COLO668 (cell line): ENCODE measurements around the gene MTUS2.

ENCODE experiments used
- DNase-seq: peaks from one replicate; lab custom pipeline; 2025; ENCODE audit not compliant: unreplicated experiment; lab: John Stamatoyannopoulos, UW

Gene MTUS2

DNA sequence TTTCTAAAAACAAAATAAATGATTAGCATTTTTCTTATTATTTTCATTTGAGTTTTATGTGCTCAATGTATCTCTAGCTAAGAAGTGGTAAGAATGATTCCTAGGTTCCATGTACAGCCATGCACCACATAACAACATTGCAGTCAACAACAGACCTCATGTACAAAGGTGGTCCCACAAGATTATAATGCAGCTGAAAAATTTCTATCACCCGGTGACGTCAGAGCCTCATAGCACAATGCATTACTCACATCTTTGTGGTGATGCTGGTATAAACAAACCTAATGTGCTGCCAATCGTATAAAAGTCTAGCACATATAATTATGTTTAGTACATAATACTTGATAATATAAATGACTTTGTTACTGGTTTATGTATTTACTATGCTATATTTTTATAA is 654.9 kb downstream of the MTUS2 start:
- no peak for DNase-seq

DNA sequence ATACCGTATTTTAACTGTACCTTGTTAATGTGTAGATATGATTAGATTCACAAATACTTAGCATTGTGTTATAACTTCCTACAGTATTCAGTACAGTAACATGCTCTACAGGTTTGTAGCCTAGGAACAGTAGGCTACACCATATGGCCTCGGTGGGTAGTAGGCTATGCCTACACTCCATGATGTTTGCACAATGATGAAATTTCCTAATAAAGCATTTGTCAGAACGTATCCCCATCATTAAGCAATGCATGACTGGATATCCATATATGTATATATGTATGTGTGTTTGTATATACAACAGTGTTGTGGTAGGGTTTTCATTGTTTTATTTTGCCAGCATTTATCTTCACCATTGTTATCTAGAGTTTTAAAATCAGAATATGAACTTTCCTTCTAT is 655.9 kb downstream of the MTUS2 start:
- DNase-seq = no peak

DNA sequence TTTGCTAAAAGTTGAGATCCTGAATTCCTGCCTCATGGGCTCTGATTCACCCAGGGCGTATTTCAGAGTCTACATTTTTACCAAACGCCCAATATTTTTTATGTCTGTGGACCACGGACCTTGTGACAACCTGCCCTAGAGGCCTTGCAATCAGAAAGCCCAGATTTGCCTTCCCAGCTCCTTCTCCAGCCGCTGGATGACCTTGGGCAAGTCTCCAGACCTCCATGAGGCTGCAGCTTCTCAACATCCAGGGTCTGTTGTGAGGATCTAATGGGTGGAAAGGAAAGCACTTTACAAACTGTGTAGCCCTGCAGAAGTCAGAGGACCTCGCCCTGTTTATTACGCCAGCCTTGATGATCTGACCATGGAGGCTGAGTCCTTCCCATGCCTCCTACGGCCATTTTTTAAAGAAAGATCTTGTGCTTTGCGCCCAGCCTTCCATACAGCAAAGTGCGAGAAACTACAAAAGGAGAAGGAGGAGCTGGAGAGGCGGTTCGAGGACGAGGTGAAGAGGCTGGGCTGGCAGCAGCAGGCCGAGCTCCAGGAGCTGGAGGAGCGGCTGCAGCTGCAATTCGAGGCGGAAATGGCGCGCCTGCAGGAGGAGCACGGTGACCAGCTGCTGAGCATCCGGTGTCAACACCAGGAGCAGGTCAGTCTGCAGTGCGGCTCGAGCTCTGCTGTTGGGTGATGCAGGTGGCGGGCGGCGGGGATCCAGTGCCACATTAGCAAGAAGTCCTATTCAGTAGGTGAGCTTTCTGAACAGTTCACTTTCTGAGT is 659.8 kb downstream of the MTUS2 start:
- peak; percentile 75 for DNase-seq

DNA sequence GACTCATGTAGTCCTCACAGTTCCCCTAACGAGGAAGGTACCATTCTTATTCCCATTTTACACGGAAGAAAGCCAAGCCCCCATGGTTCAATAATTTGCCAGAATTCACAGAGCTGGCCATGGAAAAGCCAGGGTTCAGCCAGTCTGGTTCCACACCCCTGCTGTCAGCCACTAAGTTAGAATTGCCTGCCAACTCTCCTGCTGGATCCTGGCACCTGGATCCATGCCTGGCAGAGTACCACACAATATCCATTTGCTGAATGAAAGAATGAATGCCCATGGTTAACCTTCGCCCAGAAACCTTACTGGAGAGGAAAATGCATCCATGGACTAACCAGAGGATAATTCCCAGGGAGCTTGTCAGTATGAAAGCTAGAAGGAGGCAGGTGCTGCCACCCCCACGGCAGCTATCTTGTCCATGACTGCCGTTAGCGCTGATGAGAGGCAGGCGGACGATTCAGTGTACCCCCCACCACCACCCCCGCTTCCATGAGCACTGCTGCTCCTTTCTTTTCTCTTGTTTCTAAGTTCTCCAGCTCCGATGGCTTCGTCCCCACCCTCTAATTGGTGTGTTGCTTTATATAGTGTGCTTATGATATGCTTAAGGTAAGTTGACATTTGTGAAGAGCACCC is 660.9 kb downstream of the MTUS2 start:
- no peak for DNase-seq

DNA sequence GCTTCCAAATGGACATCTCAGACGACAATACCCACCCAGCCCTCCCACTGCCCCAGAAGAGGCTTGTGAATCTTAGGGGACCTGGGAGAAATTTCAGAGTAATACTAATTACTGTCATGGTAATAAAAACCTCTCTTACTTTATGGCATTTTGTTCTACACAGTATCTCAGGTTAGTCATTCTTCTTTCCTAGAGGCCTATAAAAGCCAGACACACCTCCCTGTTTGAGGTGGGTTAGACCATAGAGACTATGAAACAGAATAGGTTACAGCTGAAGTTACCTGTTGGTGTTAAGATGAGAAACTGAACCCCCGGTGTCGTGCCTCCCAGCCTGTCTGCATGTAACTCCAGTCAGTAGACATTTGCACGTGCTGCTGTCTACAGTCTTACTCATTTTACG is 661.5 kb downstream of the MTUS2 start:
- no peak for DNase-seq

DNA sequence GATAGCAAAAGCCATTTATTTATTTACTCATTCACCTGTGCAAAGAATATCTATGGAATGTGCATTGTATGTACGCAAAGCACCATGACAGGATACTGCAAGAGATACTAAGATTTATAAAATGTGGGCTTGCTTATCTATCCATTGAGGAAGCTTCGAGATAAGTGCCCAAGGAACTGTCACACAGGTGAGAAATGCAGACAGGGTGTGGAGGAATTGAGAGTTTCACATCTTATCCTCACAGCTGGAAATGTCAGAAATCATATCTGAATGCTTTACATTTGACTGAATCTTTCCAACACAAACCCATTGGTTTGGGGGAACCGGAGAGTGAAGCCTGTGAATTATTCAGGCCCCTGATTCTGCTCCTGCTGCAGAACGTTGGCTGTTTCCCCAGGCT is 662.4 kb downstream of the MTUS2 start:
- no peak for DNase-seq

DNA sequence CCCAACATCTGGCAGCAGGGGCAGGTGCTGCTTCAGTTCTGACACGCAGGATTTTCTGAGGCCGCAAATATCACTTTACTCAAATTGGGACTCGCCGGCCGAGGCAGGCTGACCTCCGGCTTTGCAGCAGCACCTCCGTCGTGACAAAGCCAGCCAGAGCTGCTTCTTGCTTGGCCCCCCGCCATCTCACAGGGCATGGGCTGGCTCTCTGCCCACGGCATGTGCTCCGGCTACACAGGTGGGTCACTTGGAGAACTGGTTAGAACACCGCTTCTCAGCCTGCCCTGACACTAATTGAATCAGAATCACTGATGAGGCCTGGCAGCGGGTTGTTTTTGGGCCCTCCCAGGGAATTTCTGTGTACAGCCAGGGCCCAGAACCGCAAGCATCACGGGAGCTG is 663.1 kb downstream of the MTUS2 start:
- DNase-seq = no peak

DNA sequence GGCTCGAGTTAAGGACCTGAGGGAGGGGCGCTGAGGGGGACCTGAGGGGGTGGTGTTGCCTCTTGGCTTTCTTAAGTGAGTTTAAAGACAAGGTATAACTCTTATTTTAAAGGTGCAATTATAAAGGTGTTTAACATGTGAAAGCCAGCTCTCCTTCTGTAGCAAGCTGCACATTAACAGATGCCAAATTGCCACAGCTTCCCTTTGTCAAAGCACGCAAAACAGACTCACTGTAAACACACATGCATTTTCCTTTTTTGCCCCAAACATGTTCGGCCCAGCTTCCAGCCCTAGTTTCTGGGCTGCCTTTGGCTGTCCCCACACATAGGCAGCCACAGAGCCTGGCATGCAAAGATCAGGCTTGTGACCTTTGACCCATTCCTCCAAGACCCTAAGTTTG is 663.5 kb downstream of the MTUS2 start:
- no peak for DNase-seq

DNA sequence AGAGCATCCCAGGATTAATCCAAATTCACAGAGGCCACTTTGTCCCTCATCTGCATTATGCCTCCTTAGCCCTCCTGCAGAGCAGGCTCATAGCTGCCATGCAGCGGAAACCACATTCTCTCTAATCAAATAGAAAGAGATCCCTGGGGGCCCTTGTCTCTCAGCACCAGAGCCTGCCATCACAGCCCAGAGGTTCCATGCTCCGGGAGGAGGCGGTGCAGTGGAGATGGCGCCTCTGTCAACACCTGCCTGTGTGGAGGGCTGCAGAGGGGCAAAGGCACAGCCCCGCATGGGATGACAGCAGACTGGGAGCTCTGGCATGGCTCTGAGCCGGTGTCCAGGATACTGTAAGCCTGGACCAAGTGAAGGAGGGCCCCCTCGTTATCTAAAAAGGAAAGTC is 664.1 kb downstream of the MTUS2 start:
- peak; percentile 32 for DNase-seq

DNA sequence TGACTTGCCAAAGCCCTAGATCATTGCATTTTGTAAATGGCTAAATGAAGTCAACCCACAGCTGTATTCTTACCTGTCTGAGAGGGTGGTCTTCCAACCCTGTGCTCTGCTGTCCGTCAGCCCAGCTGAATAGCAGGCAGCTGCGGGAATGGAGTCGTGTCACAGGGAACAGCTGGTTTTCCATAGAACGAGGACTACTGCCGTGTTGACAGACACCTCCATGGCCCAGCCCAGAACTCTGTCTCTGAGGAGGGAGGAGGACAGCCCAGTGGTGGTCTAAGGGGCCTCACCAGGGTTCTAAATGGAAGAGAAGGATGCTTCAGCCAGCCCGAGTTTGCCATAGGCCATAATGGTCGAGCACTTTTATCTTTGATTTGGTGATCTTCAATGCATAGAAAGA is 664.7 kb downstream of the MTUS2 start:
- no peak for DNase-seq

DNA sequence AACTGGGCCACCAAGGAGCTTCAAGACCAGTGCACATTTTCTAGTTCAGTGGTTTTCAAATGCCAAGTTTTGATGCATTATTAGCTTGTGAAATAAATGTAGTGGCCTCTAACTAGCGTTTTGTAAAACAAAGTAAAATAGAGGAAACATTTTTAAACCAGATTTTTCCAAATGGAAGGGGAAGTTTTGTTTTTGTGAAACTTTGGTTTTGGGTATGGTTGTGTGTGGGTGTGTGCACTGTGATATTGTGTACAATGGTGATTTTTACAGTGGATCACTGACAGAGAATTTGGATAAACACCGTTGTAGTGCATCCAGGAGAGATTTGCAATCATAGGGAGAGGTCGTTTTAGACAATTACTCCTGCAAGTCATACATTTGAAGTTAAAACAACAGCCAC is 666.4 kb downstream of the MTUS2 start:
- no peak for DNase-seq

DNA sequence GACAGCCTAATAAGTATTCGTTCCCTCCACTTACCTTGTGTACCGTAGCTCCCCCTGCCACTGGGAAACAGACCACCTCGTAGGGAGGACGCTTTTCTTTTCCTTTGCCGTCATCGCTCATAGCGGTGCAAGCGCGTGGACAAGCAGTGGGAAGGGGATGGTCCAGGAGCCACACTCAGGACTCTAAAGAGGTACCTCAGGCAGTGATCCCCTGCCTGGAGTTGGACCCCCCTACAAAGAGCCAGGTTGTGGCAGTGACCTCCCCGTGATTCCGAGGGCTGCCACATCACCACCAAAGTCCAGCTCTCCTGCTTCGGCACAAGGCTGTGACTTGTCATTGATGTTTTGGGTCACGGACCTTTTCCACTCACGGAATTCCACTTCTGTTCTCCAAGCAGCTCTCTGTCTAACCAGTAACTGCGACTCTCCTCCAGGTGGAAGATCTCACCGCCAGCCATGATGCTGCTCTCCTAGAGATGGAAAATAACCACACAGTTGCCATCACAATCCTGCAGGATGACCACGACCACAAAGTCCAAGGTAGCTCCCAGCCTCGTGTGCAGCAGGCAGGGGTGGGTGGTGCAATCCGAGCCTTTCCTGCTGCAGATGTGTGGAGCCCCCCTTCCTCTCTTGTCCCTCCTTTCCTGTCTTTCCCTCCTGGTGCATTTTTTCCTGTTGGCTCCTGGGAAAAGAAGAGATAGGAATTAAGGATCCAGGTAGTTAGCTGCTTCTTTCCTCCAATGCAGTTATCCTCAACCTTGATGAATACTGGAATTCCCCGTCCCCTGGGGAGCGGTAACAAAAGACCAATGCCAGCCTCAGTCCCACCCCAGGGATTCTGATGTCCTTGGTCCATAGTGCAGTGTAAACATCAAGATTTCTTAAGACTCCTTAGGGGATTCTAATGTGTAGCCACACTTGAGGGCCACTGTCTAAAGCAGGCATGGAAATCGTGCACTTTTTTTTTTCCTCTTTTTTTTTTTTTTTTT is 667.6 kb downstream of the MTUS2 start:
- no peak for DNase-seq

DNA sequence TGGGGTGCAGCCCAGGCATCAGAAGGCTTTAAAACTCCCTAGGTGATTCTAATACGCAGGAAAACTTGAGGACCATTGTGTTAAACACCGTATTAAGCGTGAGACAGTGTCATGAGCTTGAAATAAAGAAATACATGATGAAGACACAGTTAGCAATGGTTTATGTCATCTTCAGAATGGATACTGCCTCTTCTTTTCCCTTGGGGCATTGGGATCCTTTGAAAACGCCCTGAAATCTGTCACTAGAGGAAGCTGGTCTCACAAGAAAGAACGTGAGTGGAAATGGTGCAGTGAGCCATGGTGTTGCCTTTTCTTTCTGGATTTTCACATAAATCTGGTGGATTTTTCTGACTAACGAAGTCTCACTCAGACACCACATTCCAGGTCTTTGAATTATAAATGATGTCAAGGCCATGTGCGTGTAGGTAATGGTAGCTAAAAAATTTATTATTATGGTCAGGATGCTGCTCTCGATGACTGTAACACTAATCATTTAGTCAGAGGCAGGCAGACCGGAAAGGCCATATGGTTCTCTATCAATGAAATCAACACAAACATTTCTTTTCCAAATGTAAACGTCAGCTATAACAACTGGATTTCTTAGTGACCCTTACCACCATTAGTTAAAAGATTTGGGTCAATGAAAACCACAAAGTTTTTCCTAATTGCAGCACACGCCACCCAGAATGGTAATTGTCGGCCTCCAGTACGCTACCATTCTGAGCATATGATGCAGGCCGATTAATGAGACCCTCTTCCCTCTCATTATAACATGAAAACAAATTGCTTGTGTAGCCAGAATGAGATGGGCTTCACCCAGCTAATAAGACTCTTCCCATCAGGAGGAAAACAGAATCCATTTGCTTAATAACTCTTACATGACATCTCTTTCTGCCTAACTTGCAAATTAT is 669.8 kb downstream of the MTUS2 start:
- no peak for DNase-seq

DNA sequence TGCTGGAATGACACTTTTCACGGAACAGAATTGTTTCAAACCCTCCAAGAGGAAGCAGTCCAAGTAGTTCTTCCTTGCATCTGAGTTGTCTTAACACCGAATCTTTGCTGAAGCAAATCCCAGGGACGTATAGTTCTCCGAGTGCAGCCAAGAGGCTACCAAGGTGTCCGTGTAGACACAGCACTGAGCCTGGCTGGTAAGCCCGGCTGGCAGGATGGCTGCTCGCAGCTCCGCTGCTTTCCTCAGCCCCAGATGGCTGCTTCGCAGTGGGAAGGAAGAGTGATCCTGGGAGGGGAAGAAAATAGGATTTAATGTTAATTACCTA is 670.4 kb downstream of the MTUS2 start:
- no peak for DNase-seq

DNA sequence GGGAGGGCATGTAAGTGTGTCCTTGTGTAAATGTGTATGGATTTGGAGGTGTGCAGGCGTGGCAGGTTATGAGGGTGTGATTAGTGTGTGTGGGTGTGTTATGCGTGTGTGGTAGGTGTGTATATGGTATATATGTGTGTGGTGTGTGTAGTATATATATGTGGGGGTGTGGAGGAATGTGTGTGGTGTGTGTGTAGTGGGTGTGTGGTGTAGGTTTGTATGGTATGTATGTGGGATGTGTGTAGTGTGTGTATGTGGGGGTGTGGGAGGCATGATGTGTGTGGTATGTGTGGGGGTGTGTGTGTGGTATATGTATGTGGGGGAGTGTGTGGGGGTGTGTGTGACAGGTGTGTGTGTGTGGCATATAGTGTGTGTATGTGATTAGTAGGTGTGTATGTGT is 671.1 kb downstream of the MTUS2 start:
- DNase-seq = no peak

DNA sequence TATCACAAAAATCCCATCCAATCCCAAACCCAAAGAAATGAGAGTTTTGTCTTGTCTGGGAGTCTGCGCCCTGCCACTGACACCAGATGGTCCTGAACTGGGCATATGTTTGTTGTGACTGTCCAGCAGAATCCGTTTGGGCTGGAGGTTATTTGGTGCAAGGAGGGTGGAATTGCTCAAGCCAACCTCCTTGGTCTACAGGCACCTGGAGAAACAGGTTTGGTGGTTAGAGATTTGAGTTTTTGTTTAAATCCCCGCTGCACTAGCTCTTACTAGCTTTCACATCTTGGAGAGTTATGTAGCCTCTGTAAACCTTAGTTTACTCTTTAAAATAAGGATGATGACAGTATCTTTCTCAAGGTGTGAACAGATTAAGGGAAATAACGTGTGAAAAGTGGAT is 673.7 kb downstream of the MTUS2 start:
- DNase-seq = no peak

DNA sequence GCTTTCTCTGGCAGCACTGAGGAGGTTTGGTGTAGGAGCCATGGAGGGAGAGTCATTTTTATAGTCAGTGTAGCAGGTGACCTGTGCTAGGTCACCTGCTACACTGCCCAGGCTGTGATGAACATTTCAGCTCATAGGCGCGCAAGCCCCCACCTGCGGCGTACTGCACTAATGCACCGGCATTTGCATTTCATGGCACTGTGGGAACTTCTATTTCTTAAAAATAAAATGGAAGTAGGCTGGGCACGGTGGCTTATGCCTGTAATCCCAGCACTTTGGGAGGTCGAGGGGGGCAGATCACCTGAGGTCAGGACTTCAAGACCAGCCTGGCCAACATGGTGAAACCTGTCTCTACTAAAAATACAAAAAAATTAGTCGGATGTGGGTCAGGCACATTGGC is 674.4 kb downstream of the MTUS2 start:
- no peak for DNase-seq

DNA sequence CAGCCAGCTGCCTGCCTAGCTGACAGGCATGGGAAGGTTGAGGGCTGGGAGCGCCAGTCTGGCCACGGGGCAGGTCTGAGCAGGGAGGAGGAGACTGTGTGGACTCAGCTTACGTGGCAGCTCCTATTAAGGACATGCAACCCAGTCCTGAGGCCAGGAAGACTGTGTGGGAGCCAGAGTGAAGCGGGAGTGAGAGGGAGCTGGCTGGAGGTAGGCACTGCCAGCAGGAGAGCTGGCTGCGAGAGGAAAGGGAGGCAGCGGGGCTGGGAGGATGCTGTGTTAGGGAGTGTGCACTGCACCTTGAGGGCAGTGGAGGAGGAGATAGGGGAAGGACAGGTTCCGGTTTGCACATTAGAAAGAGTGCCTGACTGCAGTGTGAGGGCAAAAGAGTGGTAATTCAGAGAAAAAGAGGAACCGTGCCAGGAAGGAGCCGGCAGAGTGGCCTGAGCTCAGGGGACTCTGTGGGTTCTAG is 676.1 kb downstream of the MTUS2 start:
- no peak for DNase-seq

DNA sequence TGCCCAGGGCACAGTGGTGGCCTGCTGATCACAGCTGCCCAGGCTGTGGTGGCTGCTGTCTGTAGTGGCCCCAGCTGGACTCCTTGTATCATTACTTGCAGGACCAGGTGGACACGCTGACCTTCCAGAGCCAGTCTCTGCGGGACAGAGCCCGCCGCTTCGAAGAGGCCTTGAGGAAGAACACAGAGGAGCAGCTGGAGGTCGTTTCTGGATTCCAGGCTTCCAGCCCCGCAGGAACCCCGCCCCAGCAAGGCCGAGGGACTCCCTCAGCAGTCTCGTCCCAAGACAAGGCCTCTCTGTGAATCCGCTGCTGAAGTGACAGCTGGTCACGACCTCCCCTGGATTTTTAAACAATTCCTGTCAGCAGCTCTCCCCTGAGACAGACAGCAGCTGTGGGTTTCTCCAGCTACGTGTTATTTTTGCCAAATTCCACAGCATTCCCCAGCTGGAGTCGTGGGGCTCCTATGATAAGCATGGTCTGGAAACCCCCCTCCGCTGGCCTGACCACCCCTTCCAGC is 677.1 kb downstream of the MTUS2 start:
- no peak for DNase-seq

DNA sequence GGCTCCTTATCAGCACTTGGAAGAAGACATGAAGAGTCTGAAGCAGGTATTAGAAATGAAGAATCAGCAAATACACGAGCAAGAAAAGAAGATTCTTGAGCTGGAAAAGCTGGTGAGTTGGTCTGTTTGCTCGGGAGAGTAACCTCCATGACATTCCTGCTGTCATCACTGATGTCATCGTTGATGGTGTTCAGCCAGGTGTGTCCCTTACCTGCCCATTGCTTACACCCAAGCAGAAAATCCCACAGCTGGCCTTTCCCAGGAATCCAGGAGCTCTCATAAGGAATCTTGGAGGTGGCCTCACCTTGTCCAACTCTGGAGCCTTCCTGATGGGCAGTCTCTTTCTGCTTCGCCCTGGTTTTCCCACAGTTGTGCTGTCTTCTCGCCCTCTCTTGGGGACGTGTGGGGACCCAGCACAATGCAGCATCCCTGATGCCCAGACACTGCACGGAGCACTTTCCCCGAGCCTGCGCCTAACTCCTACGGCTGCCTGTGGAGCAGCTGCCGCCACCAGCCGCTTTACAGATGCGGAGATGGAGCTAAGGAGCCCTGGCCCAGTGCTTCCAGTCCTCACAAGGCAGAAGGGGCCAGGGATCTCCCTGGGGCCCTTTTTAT is 678.4 kb downstream of the MTUS2 start:
- DNase-seq = no peak
